Femur (tissue), 1 donor: ENCODE data around the gene TYW1B.
A peak's percentile ranks its signal among the peaks of the same experiment; 100 is the strongest.
"Not testable (repeated sequence)": the region's sequence is repeated elsewhere in the genome, so short reads cannot be mapped to it uniquely, and the experiment has no call there.

Source experiments
- DNase-seq: peaks from one replicate; pipeline ENCODE4 v3.0.0-alpha.2; 2017

The TYW1B gene

GRCh38 chr7:72816370-72817157 lies 11.4 kb downstream of the TYW1B start:
- DNase-seq = not testable (repeated sequence)

DNA sequence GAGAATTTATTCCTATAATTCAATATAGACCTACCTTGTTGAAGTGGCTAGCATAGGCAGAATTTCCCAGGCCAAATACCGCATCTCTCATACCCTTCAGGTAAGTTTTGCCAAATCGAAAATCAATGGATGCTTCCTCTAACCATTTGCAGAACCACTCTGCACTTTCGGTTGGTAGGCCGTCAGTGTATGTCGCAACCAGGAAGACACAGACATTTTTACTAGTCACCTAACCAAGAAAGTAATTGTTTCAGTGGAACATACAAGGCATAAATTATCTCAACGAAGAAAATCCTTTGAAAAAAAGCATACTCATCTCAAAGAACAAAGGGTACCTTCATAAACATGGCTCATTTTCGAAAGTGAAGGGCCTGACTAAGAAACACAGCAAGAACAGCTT lies 17.6 kb downstream of the TYW1B start:
- not testable (repeated sequence) for DNase-seq

GRCh38 chr7:72808511-72808910 lies 19.5 kb downstream of the TYW1B start:
- not testable (repeated sequence) for DNase-seq

DNA sequence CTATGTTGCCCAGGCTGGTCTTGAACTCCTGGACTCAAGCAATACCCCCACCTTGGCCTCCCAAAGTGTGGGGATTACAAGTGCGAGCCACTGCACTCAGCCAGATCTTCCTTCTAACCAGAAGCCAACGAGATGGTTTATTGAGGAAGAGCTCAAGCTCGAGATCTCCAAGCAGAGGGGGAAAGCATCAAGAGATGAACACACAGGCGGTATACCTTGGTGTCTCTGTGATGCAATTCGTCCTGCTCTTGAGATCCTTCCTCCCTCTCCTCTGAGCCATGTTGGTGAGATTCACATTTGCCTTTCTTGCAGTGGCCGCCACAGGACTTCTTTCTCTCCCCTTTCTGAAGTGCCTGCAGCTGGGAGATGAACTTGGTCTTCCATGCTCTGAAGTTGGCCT lies 21.1 kb downstream of the TYW1B start:
- DNase-seq = not testable (repeated sequence)

DNA sequence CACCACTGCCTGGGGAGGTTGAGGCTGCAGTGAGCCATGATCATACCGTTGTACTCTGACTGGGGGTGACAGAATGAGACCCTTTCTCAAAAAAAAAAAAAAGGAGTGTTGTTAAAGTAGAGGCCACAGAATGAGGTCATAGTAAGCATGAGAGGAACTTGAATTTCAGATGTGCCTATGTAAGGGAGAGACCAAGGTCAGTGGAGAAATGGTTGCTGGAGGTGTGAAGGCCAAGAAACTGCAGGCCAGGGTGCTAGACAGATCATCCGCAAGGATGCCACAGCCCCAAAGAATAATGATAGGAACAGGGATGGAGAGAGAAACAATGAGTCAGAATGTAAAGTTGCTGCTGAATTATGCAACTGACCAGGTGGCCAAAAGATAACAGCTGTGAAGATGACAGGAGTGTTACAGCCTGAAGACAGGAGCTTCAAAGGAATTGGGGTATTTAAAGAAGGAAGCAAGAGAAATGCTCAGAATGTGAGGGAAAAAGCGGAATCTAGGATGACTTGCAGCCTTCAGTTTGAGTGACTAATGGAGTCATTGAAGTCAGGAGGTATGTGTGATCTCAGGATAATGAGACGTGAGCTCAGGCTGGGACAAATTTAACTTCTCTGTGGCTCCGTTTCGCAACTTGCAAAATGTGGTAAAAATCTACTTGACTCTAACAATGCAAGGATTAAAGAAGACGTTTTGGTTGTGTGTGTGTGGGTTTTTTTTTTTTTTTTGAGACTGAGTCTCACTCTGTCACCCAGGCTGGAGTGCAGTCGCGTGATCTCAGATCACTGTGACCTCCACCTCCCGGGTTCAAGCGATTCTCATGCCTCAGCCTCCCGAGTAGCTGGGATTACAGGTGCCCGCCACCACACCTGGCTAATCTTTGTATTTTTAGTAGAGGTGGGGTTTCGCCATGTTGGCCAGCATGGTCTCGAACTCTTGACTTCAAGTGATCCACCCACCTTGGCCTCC lies 22.2 kb downstream of the TYW1B start:
- no peak for DNase-seq

DNA sequence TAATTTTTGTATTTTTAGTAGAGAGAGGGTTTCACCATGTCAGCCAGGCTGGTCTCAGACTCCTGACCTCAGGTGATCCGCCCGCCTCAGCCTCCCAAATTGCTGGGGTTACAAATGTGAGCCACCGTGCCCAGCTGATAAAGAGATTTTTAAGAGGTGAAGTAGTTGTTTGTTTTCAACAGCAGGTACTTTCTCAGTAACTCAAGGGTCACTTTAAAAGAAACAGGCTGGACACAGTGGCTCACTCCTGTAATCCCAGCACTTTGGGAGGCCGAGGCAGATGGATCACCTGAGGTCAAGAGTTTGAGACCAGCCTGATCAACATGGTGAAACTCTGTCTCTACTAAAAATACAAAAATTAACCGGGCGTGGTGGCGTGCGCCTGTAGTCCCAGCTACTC lies 24.2 kb downstream of the TYW1B start:
- not testable (repeated sequence) for DNase-seq

DNA sequence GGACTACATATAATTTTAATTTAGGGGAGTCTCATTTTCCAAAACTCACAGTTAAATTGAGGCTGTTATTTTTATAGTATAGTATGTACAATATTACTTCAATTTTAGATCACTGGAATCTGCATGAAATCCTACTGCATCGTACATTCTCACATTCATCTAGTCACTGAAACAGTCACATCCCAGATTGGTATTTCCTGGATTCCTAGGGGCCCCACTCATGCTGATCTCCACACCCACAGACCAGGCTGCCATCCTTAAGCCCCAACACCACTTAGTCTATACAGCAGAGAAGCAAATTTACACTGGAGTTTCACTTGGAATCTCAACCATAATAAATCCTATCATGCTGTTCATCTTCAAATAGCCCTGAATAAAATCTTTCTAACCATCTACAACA lies 26.4 kb downstream of the TYW1B start:
- not testable (repeated sequence) for DNase-seq

- not testable (repeated sequence) for DNase-seq
Observed at GRCh38 chr7:72795401-72795800, 32.6 kb downstream of the TYW1B start.

- DNase-seq = no peak
Observed at GRCh38 chr7:72793791-72794190, 34.2 kb downstream of the TYW1B start.

- not testable (repeated sequence) for DNase-seq
Observed at GRCh38 chr7:72790698-72791060, 37.3 kb downstream of the TYW1B start.

GRCh38 chr7:72790048-72790697 lies 37.8 kb downstream of the TYW1B start:
- DNase-seq = peak; percentile 39

GRCh38 chr7:72785166-72785955 lies 42.6 kb downstream of the TYW1B start:
- no peak for DNase-seq

- peak; percentile 49 for DNase-seq
Observed at GRCh38 chr7:72783601-72784370, 44.2 kb downstream of the TYW1B start.

DNA sequence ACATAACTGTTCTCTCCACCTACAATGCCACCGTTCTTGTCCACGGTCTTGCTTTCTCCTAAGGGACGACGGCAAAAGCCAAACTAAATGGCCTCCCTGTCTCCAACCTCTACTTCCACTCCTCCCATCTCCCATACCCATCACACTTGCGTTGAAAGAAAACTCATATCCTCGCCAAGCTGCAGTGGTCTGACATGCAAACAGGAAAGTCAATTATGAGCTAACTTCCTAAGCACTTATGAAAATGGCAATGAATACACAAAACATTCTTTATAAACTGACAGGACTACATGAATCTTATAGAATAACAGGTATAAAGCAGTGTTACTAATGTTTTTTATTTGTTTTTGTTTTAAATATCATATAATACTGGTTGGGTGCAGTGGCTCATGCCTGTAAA lies 46.4 kb downstream of the TYW1B start:
- DNase-seq = no peak

DNA sequence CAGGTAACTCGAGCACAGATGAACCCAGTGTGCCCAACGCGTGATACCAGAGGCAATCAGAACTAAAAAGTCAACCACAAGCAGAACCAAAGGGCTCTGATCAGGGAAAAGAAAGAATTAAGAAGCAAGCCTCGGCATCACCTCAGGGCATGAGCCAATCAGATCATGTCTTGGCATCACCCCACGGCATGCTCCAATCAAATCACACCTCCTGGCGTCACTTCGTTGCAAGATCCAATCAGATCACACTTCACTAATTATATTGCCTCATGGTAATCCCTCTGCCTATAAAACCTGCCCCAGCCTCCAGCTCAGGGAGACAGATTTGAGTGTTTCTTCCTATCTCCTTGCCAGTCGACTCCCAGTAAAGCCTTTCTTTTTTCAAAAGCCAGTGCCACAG lies 46.8 kb downstream of the TYW1B start:
- no peak for DNase-seq

GRCh38 chr7:72780289-72780894 lies 47.6 kb downstream of the TYW1B start:
- not testable (repeated sequence) for DNase-seq

- not testable (repeated sequence) for DNase-seq
Observed at GRCh38 chr7:72777167-72777566, 50.8 kb downstream of the TYW1B start.

DNA sequence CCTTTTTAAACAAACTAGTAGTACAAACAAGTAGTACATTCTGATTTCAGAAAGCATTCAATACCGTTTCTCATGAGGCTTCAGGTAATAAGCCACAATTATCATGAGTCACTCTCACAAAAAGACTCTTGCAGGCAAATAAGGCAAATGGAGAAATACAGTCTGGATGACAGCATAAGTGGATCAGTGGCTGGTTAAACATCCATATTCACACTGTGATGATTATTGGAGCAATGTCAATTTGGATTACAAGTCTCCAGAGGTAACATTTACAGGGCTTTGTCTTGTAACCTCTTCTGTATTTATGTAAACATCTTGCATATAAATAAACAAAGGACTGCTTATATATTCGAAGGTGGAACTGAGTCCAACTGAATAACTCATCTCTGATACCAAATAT lies 55.4 kb downstream of the TYW1B start:
- not testable (repeated sequence) for DNase-seq

- DNase-seq = not testable (repeated sequence)
Observed at GRCh38 chr7:72766994-72767393, 61.0 kb downstream of the TYW1B start.

GRCh38 chr7:72760602-72761001 lies 67.4 kb downstream of the TYW1B start:
- DNase-seq = no peak

DNA sequence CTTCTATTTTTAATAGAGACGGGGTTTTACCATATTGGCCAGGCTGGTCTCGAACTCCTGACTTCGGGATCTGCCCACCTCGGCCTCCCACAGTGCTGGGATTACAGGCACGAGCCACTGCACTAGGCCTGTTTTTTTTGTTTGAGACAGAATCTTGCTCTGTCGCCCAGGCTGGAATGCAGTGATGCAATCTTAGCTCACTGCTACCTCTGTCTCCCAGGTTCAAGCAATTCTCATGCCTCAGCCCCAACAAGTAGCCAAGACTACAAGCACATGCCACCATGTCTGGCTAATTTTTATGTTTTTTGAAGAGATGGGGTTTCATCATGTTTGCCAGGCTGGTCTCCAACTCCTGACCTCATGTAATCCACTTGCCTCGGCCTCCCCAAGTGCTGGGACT lies 73.7 kb downstream of the TYW1B start:
- no peak for DNase-seq
